SK-N-SH (cell line): ENCODE results near the gene SMKR1.

Experiments
- CHD2 ChIP-seq: fragments of 150-350 bp; IDR thresholded peaks from 2 replicates; pipeline ENCODE4 v1.6.1; 2018; ENCODE audit warnings: low read length; ENCODE audit not compliant: partially characterized antibody
- EZH2phosphoT487 ChIP-seq: fragments of 200-600 bp; sonication (generic); IDR thresholded peaks from 2 replicates; pipeline ENCODE4 v1.6.1; 2017; ENCODE audit warnings: low read depth, mixed run types, mild to moderate bottlenecking, antibody characterized with exemption, moderate library complexity, borderline replicate concordance
- FOXJ3 ChIP-seq: sonication (generic); formaldehyde crosslinking; IDR thresholded peaks from 2 replicates; pipeline ENCODE4 v1.5.1; 2020; ENCODE audit warnings: mild to moderate bottlenecking, missing genetic modification reagents
- POLR2AphosphoS5 ChIP-seq: IDR thresholded peaks from 2 replicates; pipeline ENCODE4 v1.6.1; 2012; ENCODE audit warnings: low read depth, low read length
- RAD21 ChIP-seq: IDR thresholded peaks from 2 replicates; pipeline ENCODE4 v1.6.1; 2012; ENCODE audit warnings: mild to moderate bottlenecking, low read length
- RXRA ChIP-seq: IDR thresholded peaks from 2 replicates; pipeline ENCODE4 v1.4.0; 2012; ENCODE audit warnings: low read depth, mild to moderate bottlenecking, borderline replicate concordance
- TEAD4 ChIP-seq: IDR thresholded peaks from 2 replicates; pipeline ENCODE4 v1.4.0; 2012; ENCODE audit warnings: mild to moderate bottlenecking, borderline replicate concordance; ENCODE audit not compliant: insufficient read depth
- YY1 ChIP-seq: IDR thresholded peaks from 2 replicates; pipeline ENCODE4 v1.4.0; 2012; ENCODE audit warnings: low read depth, mild to moderate bottlenecking
- TF ChIP-seq, protein P1 (sequence below): fragments of 200-600 bp; sonication (generic); IDR thresholded peaks from 2 replicates; pipeline ENCODE4 v1.6.1; 2017; ENCODE audit warnings: antibody characterized with exemption, mild to moderate bottlenecking, moderate library complexity
- TF ChIP-seq, protein P2 (sequence below): IDR thresholded peaks from 2 replicates; pipeline ENCODE4 v1.4.0; 2012; ENCODE audit warnings: low read depth, borderline replicate concordance

DNA sequence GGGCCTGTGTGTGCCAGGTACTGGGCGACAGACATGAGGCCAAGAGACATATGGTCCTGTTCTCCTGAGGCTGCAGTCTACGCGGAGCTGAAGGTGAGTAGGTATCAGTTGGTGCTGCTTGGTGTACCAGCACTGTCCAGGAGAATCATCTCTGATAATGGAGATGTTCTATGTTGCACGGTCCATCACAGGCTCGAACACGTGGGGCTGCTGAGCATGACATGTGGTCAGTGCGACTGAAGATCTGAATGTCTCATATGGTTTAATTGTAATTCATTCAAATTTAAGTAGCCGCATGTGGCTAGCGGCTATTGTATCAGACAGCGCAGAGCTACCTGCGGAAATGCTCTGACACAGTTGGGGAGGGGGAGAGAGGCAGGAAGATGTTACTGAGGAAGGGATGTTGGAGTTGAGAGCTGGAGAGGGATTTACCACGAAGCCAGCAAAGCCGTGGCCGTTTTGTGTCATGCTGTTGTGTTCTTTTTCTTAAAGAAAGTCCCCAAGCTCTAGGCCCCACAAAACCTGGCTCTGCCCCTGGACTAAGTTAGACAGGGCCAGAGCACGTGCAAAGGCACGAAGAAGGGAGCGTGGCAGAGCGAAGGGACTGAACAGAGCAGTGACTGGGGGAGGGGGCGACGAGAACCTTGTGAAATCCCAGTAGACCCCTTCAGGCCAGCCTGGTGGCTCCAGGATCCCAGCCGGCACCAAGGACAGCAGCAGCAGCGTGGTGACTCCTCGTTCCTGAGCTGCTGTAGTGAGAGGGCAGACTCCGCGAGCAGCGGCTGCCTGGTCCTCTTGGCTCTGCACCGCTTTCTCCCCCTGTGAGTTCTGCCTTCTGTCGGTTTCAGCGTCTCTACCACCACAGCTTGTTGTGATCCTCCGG, 20.0 kb downstream of the SMKR1 start:
- TF ChIP-seq, protein P1, sequence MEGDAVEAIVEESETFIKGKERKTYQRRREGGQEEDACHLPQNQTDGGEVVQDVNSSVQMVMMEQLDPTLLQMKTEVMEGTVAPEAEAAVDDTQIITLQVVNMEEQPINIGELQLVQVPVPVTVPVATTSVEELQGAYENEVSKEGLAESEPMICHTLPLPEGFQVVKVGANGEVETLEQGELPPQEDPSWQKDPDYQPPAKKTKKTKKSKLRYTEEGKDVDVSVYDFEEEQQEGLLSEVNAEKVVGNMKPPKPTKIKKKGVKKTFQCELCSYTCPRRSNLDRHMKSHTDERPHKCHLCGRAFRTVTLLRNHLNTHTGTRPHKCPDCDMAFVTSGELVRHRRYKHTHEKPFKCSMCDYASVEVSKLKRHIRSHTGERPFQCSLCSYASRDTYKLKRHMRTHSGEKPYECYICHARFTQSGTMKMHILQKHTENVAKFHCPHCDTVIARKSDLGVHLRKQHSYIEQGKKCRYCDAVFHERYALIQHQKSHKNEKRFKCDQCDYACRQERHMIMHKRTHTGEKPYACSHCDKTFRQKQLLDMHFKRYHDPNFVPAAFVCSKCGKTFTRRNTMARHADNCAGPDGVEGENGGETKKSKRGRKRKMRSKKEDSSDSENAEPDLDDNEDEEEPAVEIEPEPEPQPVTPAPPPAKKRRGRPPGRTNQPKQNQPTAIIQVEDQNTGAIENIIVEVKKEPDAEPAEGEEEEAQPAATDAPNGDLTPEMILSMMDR = no peak
- TF ChIP-seq CHD2 = no peak
- TF ChIP-seq, protein P2, sequence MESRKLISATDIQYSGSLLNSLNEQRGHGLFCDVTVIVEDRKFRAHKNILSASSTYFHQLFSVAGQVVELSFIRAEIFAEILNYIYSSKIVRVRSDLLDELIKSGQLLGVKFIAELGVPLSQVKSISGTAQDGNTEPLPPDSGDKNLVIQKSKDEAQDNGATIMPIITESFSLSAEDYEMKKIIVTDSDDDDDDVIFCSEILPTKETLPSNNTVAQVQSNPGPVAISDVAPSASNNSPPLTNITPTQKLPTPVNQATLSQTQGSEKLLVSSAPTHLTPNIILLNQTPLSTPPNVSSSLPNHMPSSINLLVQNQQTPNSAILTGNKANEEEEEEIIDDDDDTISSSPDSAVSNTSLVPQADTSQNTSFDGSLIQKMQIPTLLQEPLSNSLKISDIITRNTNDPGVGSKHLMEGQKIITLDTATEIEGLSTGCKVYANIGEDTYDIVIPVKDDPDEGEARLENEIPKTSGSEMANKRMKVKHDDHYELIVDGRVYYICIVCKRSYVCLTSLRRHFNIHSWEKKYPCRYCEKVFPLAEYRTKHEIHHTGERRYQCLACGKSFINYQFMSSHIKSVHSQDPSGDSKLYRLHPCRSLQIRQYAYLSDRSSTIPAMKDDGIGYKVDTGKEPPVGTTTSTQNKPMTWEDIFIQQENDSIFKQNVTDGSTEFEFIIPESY = no peak
- TF ChIP-seq YY1 = no peak
- TF ChIP-seq POLR2AphosphoS5 = no peak
- TF ChIP-seq TEAD4 = no peak
- TF ChIP-seq FOXJ3 (CRISPR knock-in tag) = no peak
- no peak for TF ChIP-seq EZH2phosphoT487
- no peak for TF ChIP-seq RXRA
- no peak for TF ChIP-seq RAD21
